ENCODE data around the gene CLRN1. TPM values are rescaled to one million over a fixed set of nuclear protein-coding genes. Genes with fewer than 3 reads are reported as not detected.

CLRN1 gene
- total RNA-seq, 2 donors from 2014 or later: not detected

- intact Hi-C loops (cut with DNase I): no loop called here
- DNase-seq (ENCODE audit: low spot score): no peak
Measured at GRCh38 chr3:150985711-150986110, 13.2 kb upstream of the CLRN1 start.

- DNase-seq (ENCODE audit: low spot score): no peak
Measured at GRCh38 chr3:150984066-150984465, 11.5 kb upstream of the CLRN1 start.

GRCh38 chr3:150978566-150979148 is 6.1 kb upstream of the CLRN1 start:
- intact Hi-C loops (cut with DNase I): no loop called here
- DNase-seq (ENCODE audit: low spot score): no peak

More at GRCh38 chr3:150984066-150984465, 11.5 kb upstream of the CLRN1 start:
- intact Hi-C loops (cut with DNase I): no loop called here

- intact Hi-C loops (cut with DNase I): no loop called here
- DNase-seq (ENCODE audit: low spot score): no peak
Measured at GRCh38 chr3:150975992-150976368, 3.5 kb upstream of the CLRN1 start.

GRCh38 chr3:150975086-150975991 is 2.8 kb upstream of the CLRN1 start:
- DNase-seq (ENCODE audit: low spot score): no peak
- intact Hi-C loops (cut with DNase I): no loop called here

GRCh38 chr3:150970665-150971324 is 1.7 kb downstream of the CLRN1 start:
- intact Hi-C loops (cut with DNase I): loop anchor here in 1 of 2 donors (5.0 kb wide), 1 partner anchor 162 kb away; no protein-coding TSS in a partner anchor
- DNase-seq (ENCODE audit: low spot score): no peak

GRCh38 chr3:150968341-150969035 is 4.0 kb downstream of the CLRN1 start:
- DNase-seq (ENCODE audit: low spot score): no peak
- intact Hi-C loops (cut with DNase I): no loop called here

- intact Hi-C loops (cut with DNase I): no loop called here
- DNase-seq (ENCODE audit: low spot score): no peak
Measured at GRCh38 chr3:150965436-150965835, 7.1 kb downstream of the CLRN1 start.

GRCh38 chr3:150961949-150962348 is 10.6 kb downstream of the CLRN1 start:
- intact Hi-C loops (cut with DNase I): no loop called here
- DNase-seq (ENCODE audit: low spot score): no peak

GRCh38 chr3:150960708-150961684 is 11.5 kb downstream of the CLRN1 start:
- DNase-seq (ENCODE audit: low spot score): no peak
- intact Hi-C loops (cut with DNase I): no loop called here

- no peak for DNase-seq (ENCODE audit: low spot score)
- intact Hi-C loops (cut with DNase I): no loop called here
Measured at GRCh38 chr3:150958683-150959082, 13.8 kb downstream of the CLRN1 start.

- intact Hi-C loops (cut with DNase I): no loop called here
- no peak for DNase-seq (ENCODE audit: low spot score)
Measured at GRCh38 chr3:150956376-150956775, 16.2 kb downstream of the CLRN1 start.

GRCh38 chr3:150951923-150952322 is 20.6 kb downstream of the CLRN1 start:
- no peak for DNase-seq (ENCODE audit: low spot score)
- intact Hi-C loops (cut with DNase I): no loop called here

GRCh38 chr3:150945226-150946032 is 27.1 kb downstream of the CLRN1 start:
- intact Hi-C loops (cut with DNase I): no loop called here
- no peak for DNase-seq (ENCODE audit: low spot score)

- intact Hi-C loops (cut with DNase I): no loop called here
- no peak for DNase-seq (ENCODE audit: low spot score)
Measured at GRCh38 chr3:150942221-150942620, 30.3 kb downstream of the CLRN1 start.

- intact Hi-C loops (cut with DNase I): no loop called here
- no peak for DNase-seq (ENCODE audit: low spot score)
Measured at GRCh38 chr3:150936693-150937092, 35.8 kb downstream of the CLRN1 start.

- intact Hi-C loops (cut with DNase I): no loop called here
- no peak for DNase-seq (ENCODE audit: low spot score)
Measured at GRCh38 chr3:150933473-150933995, 39.0 kb downstream of the CLRN1 start.

- DNase-seq (ENCODE audit: low spot score): no peak
- intact Hi-C loops (cut with DNase I): no loop called here
Measured at GRCh38 chr3:150931745-150932144, 40.8 kb downstream of the CLRN1 start.
